ENCODE measurements around the gene ARHGEF16.

The ARHGEF16 gene

DNA sequence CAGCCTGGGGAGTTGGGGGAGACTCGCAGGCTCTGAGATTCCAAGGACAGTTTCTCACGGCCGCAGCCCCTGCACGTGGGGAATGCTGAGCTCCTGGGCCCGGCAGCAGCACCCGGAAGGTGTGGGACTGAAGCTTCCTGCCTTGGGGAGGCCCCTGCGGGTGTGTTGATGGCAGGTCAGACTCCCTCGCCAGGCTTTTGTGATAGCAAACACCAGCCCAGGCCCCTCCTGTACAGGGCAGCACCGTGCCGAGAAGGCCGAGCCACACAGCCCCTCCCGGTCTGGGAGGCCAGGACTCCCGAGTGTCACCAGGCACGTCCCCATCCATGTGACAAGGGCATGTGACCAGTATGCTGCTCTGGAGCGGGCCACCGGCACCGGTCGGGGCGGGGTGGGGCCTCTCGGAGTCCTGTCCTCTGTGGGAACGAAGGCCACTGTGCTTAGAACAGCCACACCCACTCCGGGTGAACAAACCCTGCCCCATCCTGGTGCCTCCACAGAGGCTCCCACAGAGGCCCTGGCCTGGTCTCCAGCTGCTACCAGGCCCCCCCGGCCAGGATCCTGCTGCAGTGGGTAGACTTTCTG is 31.1 kb upstream of the ARHGEF16 start:
- no peak for DNase-seq

DNA sequence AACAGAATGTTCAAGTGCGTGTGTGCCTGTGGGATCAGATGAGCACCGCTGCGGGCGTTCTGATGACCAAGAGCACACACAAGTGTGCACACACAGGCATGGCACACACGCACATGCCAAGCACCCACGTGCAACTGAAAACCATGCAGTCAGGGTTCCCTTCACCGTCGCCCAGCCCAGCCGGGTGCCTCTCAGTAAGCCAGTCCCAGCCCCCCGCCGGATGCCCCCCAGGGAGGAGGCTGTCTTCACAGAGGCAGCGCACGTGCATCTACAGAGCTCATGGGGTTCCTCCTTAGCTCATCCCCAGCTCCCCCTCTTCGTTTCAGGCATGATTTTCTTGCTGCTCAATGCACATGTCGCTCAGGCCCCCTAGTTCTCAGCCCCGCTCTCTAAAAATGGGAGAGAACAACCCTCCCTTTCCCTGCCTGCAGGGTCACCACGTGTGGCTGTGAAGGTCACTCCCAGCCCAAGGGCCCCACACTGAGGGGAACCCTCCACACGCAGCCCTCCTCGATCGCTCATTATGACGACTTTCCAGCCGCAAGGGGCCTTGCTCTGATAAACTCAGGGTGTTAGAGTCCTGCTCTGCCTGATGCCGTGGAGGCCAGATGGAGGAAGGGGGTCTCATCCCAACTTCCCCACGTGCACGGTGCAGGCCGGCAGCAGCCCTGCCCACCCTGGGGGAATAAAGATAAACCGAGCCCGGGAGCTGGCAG is 30.4 kb upstream of the ARHGEF16 start:
- DNase-seq: no peak

DNA sequence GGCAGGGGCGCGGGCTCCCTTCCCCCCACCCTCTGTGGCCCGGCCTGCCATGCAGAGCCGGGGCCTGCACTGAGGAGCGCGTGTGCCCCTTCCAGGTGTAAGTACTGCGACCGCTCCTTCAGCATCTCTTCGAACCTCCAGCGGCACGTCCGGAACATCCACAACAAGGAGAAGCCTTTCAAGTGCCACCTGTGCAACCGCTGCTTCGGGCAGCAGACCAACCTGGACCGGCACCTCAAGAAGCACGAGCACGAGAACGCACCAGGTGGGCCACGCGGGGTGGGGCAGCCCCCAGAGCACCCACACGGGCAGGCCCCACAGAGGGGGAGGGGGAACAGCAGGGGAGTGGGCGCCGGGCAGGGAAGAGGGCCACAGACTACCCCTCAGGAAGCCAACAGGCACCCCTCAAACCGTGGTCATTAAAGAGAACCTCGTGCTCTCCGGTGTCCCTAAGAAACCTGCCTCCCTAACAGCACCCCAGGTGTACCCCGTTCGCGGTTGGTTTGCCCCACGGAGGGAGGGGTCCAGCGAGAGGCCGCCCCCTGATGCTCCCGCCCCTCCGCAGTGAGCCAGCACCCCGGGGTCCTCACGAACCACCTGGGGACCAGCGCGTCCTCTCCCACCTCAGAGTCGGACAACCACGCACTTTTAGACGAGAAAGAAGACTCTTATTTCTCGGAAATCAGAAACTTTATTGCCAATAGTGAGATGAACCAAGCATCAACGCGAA is 28.8 kb upstream of the ARHGEF16 start:
- DNase-seq: no peak

DNA sequence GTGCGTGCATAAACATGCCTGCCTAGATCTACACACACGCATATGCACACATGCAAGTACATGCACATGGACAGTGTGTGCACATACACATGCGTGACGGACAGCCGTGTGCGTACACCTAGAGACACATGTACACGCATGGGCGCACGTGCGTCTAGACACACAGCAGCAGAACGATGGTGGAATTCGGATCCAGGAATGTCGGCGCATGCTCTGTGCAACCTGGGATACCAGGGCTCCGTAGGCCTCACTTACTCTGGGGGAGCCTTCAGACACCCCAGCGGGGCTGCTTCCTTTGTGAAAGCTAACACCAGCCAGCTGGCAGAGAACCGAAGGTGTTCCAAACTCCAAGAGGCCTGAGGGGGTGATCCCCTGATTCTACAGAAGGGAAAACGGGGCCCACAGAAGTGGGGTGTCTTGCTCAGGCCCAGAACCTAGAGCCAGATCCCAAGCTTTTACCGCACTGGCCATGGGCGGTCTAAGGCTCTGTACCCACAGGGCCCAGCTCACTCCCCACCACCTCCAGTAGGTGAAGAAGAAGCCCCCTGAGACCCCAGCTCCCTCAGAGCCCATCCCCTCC is 27.4 kb upstream of the ARHGEF16 start:
- DNase-seq: no peak

DNA sequence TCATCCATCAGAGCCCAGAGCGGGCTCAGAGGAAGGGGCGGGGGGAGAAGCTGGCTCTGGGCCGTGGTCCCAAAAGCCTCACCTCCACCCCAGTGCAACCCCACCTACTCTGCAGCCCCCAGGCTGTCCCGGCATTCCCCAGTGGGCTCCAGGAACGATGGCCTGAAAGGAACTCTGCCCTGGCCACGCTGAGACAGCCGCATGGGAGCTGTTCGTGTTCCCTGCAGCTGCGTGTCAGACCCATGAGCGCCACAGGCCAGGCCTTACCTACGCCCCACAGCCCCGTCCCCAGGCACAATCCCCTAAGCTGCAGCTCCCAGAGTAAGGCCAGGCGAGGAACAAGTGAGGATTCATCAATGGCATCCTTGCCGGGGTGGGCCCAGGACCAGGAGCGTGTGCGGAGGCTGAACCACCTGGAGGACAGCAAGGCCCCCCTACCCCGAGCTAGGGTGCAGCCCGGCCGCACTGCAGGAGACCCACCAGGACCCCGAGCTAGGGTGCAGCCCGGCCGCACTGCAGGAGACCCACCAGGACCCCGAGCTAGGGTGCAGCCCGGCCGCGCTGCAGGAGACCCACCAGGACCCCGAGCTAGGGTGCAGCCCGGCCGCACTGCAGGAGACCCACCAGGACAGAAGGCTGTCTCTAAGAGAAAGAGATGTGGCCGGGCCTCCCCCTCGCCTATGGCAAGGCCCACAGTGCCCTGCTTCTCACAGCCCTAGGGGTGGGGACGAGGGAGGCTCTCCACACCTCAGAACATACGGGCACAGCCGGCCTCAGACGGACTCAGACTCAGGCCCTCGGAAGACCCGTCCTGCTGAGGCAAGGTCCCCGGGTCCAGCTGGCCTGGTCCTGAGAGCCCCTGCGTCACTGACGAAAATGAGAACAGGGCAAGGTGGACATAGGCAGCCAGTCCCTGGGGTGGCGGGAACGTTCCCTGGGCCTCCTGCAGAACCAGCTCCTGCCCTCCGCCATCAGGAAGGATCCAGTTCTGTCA is 26.5 kb upstream of the ARHGEF16 start:
- DNase-seq: no peak

DNA sequence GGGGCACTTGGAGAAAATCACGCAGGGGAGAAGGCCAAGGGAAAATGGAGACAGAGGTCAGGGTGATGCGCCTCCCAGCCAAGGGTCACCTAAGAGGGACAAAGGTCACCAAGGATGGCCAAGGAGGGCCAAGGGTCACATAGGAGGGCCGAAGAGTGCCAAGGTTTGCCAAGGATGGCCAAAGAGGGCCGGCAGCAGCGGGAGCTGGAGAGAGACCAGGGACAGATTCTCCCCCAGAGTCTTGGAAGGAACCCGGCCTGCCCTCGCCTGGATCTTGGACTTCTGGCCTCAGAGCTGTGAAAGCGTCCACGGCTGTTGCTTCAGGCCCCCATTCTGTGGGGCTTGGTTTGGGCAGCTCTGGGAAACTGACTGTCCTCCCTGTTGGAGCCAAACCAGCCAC is 25.6 kb upstream of the ARHGEF16 start:
- no peak for DNase-seq

DNA sequence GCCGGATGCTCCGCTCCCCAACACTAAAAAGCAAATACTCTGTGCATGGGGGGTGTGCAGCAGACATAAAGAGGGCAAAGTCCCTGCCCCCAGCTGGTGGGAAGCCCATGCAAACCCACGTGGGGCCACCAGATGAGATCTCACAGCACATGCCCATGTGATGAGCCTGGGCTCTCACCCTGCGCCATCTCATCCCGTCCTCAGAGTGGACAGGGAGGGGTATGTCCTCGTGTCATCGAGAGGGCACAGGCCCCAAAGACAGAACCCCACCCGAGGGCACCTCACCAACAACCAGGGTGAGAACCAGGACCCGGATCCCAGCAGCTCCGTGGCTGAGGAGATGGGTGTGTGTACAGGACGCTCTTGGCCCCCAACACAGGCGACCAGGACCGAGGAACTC is 25.1 kb upstream of the ARHGEF16 start:
- no peak for DNase-seq

DNA sequence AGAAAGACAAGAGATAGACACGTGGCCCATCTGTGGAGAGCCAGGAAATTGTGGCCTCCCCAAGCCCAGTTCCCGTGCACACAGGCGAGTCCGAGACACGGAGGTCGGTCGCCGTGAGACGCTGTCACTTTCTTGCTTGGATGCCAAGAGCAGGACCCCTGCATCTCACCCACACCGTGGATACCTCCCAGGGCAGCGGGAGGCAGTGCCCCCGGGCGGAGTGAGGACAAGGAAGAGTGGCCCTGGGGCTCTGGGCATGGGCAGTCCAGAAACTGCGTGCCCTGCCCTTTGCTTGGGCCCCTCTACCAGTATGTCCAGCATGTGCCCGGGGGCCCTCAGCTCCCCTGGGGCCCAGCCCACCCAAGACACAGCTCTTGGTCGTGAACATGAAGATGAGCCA is 24.7 kb upstream of the ARHGEF16 start:
- DNase-seq: no peak

DNA sequence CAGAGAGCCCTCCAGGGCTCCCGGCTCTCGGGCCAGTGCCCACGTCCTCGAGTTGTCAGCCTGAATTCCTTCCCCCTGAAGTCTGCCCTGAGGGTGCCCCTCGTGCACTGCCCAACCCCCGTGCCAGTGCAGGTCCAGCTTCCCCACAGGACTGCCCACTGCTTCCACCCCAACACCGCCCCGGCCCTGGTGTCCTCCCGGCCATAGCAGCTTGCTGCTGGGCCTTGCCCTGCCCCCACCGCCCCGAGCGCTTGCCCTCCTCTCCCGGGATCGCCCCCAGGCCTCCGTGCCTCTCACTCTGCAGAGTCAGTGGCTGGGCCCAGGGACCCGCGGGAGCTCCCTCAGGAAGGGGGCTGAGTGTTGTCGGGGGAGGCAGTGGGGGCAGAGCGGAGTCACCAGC is 24.1 kb upstream of the ARHGEF16 start:
- DNase-seq: no peak

DNA sequence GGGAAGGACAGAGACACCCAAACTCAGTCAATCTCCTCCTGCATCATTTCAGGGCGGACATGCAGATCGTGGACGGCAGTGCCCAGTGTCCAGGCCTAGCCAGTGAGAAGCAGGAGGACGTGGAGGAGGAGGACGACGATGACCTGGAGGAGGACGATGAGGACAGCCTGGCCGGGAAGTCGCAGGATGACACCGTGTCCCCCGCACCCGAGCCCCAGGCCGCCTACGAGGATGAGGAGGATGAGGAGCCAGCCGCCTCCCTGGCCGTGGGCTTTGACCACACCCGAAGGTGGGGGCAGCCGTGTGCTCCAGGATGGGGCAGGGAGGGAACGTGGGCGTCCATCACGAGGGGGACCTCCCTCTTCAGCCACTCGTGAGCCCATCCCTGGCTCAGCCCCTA is 23.6 kb upstream of the ARHGEF16 start:
- DNase-seq: no peak

DNA sequence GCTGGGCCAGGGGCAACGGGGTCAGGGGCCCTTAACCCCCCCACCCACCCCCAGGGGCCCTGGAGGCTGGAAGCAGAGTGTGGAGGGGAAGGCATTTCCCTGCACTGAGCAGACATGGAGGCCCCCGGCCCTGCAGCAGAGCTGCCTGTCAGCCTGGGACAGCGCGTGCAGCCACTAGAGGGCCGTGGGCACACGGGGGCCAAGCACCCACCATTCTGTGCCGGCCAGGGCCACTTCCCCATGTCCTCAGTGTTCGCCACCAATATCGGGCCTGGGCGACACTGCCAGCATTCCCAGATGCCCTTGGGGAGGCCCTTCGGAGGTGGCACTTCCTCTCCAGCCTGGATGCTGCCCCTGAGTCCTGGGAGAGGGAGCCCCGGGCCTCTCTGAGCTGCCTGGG is 23.2 kb upstream of the ARHGEF16 start:
- DNase-seq: no peak

DNA sequence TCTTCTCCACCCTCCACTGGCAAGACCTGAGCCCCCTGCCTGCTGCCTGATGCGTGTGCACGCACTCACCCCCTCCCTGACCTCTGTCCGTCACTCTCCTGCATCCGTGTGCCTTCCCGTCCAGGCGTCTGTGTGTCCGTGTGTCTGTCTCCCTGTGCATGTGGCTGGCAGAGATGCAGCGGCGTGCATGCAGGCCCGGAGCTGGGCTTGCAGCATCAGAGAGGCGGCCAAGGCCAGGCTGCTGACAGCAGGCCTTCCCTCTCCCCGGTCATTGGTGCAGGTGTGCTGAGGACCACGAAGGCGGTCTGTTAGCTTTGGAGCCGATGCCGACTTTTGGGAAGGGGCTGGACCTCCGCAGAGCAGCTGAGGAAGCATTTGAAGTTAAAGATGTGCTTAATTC is 22.8 kb upstream of the ARHGEF16 start:
- no peak for DNase-seq

DNA sequence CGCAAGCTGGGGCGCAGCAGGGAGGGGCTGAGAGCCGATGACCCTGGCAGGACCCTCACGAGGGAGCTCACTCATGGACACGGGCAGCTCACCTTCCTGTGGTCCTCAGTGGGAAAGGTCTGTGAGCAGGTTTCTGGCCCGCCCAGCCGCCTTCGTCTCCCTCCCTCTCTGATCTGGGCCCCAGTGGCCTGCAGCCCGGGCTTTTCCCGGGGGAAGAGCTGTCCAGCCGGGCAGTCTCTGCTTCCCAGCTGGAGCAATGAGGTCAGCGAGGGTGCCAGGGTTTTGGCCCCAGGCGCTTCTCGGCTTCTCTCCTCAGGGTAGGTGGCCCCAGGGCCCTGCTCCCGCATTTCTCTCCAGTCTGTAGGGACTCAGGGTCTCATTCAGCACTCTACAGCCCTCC is 22.2 kb upstream of the ARHGEF16 start:
- DNase-seq: no peak

DNA sequence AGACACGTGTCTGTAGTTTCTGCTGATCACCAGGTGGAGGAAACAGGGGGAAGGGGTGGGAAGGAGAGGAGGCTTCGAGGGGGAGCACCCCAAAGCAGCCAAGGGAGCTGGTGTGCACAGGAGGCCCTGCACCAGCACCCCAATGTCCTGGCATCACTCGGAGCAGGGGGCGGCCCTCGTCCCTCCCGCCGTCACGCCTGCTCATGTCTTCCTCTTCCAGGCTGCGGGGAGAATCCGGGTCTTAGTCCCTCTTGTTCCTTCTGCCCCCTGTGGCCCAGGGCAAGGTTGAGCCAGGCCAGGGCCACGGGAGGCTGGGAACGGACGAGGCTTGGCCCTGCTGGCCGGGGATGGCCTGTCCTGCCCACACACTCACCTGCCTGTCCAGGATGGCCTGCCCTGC is 21.4 kb upstream of the ARHGEF16 start:
- no peak for DNase-seq

DNA sequence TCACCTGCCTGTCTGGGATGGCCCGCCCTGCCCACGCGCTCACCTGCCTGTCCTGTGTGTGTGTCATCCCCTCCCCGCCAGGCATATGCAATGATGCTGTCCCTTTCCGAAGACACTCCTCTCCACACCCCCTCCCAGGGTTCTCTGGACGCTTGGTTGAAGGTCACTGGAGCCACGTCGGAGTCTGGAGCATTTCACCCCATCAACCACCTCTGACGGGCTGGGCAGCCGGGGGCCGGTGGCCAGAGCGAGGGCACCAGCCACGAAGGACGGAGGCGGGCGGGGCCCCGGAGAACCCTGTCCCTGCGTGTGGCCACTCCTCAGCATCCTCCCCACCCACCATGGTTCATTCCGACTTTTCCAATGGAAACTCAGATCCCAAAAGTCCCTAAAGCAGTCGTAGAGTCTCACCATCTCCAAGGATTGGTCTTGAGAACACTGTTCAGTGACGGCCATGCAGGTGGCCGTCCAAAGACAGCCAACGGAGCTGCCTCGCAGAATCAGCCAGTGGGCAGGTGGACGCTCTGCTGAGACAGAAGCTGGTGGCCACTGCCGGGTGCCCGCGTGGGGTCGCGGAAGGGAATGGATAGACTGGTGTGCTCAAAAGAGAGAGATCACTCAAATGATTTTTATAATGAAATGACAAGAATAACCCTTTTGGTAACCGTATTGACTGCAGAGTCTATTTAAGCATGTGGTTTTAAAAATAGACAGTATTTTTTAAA is 20.7 kb upstream of the ARHGEF16 start:
- DNase-seq: no peak

DNA sequence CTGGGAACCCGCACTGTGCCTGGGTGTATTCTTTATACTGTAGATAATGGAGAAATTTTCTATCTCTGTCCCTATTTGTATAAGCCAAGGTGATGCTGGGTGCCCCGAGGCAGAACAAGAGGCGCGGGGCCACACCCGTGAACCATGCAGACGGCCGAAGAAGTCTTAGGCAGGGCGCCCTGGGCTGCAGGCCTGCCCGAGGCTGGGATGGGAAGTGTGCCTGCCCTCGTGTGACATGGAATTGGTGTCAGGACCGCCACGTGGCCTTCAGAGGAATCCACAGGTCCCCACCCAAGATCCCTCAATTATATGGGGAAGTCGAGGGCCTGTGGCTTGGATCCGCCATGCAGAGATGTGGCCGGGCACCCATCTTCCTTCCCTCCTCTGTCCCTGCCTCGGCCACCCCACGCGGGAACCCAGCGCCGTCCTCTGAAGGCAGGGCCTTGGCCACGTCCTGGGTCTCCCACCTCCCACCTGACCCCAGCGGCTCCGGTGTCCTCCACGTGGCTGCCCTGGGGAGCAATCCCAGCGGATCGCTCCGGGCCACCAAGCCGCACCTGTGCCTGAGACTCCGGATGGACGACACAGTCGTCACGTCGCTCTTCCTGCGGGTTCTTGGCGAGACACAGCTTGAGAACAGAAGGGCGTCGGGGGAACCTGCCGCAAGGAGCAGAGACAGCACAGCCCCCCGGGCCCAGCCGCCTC is 19.9 kb upstream of the ARHGEF16 start:
- no peak for DNase-seq

DNA sequence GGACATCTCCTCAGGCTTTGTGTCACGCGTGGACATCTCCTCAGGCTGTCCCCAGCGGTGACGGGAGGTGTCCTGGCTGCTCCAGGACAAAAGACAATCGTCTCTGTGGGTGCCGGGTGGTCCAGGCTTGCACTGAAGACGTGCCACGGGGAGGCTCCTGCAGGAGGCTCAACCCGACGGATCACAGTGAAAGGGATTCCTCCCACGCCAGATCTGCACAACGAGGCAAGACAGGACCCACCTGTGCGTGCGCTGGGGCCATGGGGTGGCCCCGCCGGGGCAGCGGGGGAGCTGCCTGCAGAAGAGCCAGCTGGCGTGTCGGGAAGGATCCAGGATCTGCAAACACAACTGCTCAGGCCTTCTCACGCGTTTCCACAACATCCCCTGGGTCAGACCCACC is 18.8 kb upstream of the ARHGEF16 start:
- DNase-seq: no peak

DNA sequence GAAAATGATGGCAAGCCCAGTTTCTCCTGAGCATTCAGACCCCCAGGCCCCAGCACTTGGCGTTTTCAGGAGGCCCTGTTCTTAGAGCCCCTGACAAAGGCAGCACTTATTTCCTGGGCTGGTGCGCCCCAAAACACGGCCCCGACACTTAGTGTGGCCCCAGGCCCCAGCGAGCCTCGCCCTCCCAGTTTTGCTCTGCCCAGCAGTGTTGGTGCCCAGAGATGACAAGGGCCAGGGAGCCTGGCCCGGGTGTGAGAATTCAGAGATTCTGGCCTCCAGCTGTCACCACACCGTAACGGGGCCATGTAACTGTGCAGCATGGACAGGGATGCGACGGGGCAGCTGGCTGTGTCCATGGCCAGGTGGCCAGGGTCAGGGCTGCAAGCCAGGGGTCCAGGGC is 18.0 kb upstream of the ARHGEF16 start:
- no peak for DNase-seq

DNA sequence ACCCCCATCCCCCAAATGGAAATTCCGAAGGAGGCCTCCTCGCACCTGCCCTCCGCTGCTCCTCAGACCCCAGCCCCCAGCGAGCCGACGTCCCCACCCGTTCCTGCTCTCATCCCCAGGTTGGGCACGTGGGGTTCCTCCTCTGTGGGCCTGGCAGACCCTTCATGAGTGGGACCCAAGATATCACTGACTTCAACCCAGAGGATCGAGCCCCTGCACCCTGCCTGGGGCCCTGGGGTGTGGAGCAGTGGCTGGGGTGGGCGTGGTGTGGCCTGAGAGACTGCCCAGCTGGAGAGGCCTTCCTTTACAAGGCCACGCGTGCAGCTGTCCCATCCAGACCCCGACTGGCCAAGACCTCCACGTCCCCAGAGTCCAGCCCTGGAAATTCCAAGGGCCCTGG is 17.6 kb upstream of the ARHGEF16 start:
- DNase-seq: no peak

DNA sequence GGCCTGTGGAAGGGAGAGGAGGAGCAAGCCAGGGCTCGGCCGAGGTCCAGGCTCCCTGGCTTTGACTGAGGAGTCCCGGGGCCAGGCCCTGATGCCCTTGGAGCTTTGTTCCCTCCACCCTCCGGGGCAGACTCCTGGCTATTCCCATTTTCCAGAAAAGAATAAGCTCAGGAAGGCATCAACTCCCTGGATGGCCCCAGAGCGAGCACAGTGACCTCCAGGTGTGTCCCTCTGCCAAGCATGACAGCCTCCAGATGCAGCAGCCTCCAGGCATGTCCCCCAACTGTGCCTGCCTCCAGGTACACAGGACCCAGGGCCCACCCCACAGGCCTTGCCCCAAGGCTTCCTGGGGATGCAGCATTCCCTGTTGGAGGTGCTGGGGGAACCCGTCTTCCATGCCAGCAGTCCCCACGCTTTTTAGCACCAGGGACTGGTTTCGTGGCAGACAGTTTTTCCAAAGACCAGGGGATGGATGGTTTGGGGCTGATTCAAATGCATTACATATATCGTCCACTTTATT is 15.7 kb upstream of the ARHGEF16 start:
- no peak for DNase-seq
